Panc1 (cell line): ENCODE results near the gene CES2. TPM values are rescaled to one million over a fixed set of nuclear protein-coding genes. Genes with fewer than 3 reads are reported as not detected.

Source experiments
- ATAC-seq: fragments of 200-7000 bp; cut with Tn5 transposase; 2 replicates; pipeline ENCODE4 v1.9.1; 2020; ENCODE audit warnings: mild to moderate bottlenecking, moderate library complexity
- BruUV-seq: library from RNA; stranded (reverse); fragments of 400-500 nt; replicated peaks from 2 replicates; lab custom pipeline; 2021; lab: Mats Ljungman, UMichigan
- CTCF ChIA-PET: fragments of 300-600 bp; sonication (Branson Sonifier 250); formaldehyde crosslinking; loops from one replicate; lab custom pipeline; 2022; ENCODE audit warnings: antibody characterized with exemption; lab: Charles Lee
- POLR2A ChIA-PET: fragments of 300-600 bp; sonication (Branson Sonifier 250); formaldehyde crosslinking; loops from one replicate; lab custom pipeline; 2022; ENCODE audit warnings: antibody characterized with exemption; lab: Charles Lee
- DNase-seq: peaks from one replicate; pipeline ENCODE4 v3.0.0-alpha.2; 2010; ENCODE audit warnings: low read depth, low spot score
- H3K27ac ChIP-seq: 2 replicates; pipeline ENCODE4 v1.5.1; 2011; ENCODE audit warnings: mild to moderate bottlenecking, low read length, inconsistent platforms
- H3K27me3 ChIP-seq: fragments of 200-500 bp; sonication (Bioruptor generic); 2 replicates; pipeline ENCODE4 v1.6.0; 2014; ENCODE audit warnings: low read length, inconsistent platforms; ENCODE audit not compliant: control insufficient read depth, insufficient read depth
- H3K36me3 ChIP-seq: fragments of 200-500 bp; sonication (Bioruptor generic); 2 replicates; pipeline ENCODE4 v1.5.1; 2014; ENCODE audit warnings: inconsistent platforms, mild to moderate bottlenecking, low read length, moderate library complexity; ENCODE audit not compliant: control insufficient read depth, insufficient read depth
- H3K4me1 ChIP-seq: 2 replicates; pipeline ENCODE4 v1.5.1; 2011; ENCODE audit warnings: inconsistent platforms, mild to moderate bottlenecking, low read length, moderate library complexity; ENCODE audit not compliant: control insufficient read depth, insufficient read depth
- H3K4me3 ChIP-seq, 2 experiments: 2 replicates each; pipeline ENCODE4 v1.5.1; 2011 to 2012; ENCODE audit warnings: low read depth in 2 of 2, low read length in 2 of 2, mild to moderate bottlenecking in 2 of 2, inconsistent platforms in 1 of 2, moderate library complexity in 1 of 2
- H3K9me3 ChIP-seq: fragments of 200-500 bp; sonication (Bioruptor generic); 2 replicates; pipeline ENCODE4 v1.5.1; 2014; ENCODE audit warnings: low read depth, mild to moderate bottlenecking, inconsistent platforms, low read length, moderate library complexity; ENCODE audit not compliant: control insufficient read depth, insufficient read depth
- CTCF ChIP-seq: fragments of 450-650 bp; IDR thresholded peaks from 2 replicates; pipeline ENCODE4 v1.5.1; 2017; ENCODE audit warnings: mild to moderate bottlenecking
- POLR2AphosphoS5 ChIP-seq: IDR thresholded peaks from 2 replicates; pipeline ENCODE4 v1.6.1; 2012; ENCODE audit warnings: mild to moderate bottlenecking, low read depth, low read length, moderate library complexity
- REST ChIP-seq, 2 experiments: IDR thresholded peaks; 2 replicates each; pipeline ENCODE4 v1.6.1; 2011 to 2012; ENCODE audit warnings: low read depth in 2 of 2, control low read depth in 1 of 2, low read length in 1 of 2, mild to moderate bottlenecking in 1 of 2, moderate library complexity in 1 of 2; ENCODE audit not compliant: insufficient read depth in 1 of 2
- SIN3A ChIP-seq: IDR thresholded peaks from 2 replicates; pipeline ENCODE4 v1.6.1; 2012; ENCODE audit warnings: low read depth, mild to moderate bottlenecking, low read length, moderate library complexity, borderline replicate concordance; ENCODE audit not compliant: insufficient read depth
- TCF7L2 ChIP-seq: IDR thresholded peaks from 2 replicates; pipeline ENCODE4 v1.6.1; 2011; ENCODE audit warnings: mild to moderate bottlenecking, low read depth, low read length, inconsistent platforms
- in situ Hi-C: cut with HindIII; loops from 2 replicates; pipeline ENCODE4 v1.10.0; 2016; ENCODE audit warnings: low sequenced_read_pairs, low pct_unique_long_range_greater_than_20kb
- intact Hi-C: fragments of 100-400 bp; cut with micrococcal nuclease; formaldehyde crosslinking; loops from one replicate; pipeline ENCODE4 v1.10.0; 2022; ENCODE audit not compliant: unreplicated experiment
- total RNA-seq: library from RNA; stranded (reverse); gene quantifications from one replicate; pipeline ENCODE4 v1.2.1, GENCODE V29; 2021; ENCODE audit not compliant: unreplicated experiment

Gene CES2
- total RNA-seq, 1 experiment from 2014 or later, result 26.3 TPM

- POLR2A ChIA-PET, result no interaction called here
- in situ Hi-C loops (no loop called here), intact Hi-C loops (no loop called here)
- TF ChIP-seq POLR2AphosphoS5, result no peak
- TF ChIP-seq REST (IDR thresholded peaks at IDR 0.05; ENCODE audit: insufficient read depth in 1 of 2, low read depth in 2 of 2, low read length in 1 of 2), result no peak
- TF ChIP-seq TCF7L2, result no peak
- no peak for TF ChIP-seq CTCF
- TF ChIP-seq SIN3A, result no peak
- H3K4me1 ChIP-seq, result no peaks in the 10 kb centered on the region
- no peak overlapping the region for H3K27ac ChIP-seq
- H3K36me3 ChIP-seq, result no peaks in the 10 kb centered on the region
- DNase-seq (no peak), ATAC-seq (no peak)
- H3K9me3 ChIP-seq, result no peaks in the 10 kb centered on the region
- no peaks in the 10 kb centered on the region for H3K27me3 ChIP-seq
- BruUV-seq, result no TSS peak
- H3K4me3 ChIP-seq, result no peak overlapping the region
- CTCF ChIA-PET, result no interaction called here
Measured at GRCh38 chr16:66891360-66891759, 44.0 kb upstream of the CES2 start.

GRCh38 chr16:66891797-66892196, 43.5 kb upstream of the CES2 start:
- no peak overlapping the region for H3K4me3 ChIP-seq
- DNase-seq, result no peak
- intact Hi-C loops, result no loop called here
- no peaks in the 10 kb centered on the region for H3K9me3 ChIP-seq
- no peaks in the 10 kb centered on the region for H3K4me1 ChIP-seq
- no peaks in the 10 kb centered on the region for H3K36me3 ChIP-seq
- CTCF ChIA-PET, result no interaction called here
- POLR2A ChIA-PET, result interaction anchor here (0.5 kb wide), 1 partner anchor 58 kb away, joined by 3 read pairs; no protein-coding TSS in a partner anchor
- H3K27me3 ChIP-seq, result no peaks in the 10 kb centered on the region
- no peak for TF ChIP-seq REST (IDR thresholded peaks at IDR 0.05; ENCODE audit: insufficient read depth in 1 of 2, low read depth in 2 of 2, low read length in 1 of 2)
- no peak for TF ChIP-seq POLR2AphosphoS5
- TF ChIP-seq TCF7L2, result no peak
- TF ChIP-seq SIN3A, result no peak
- no peak for TF ChIP-seq CTCF
- ATAC-seq, result no peak
- in situ Hi-C loops, result no loop called here
- no peak overlapping the region for H3K27ac ChIP-seq
- BruUV-seq, result no TSS peak
